Stomach (tissue), 9 donors: ENCODE results near the gene RBM47. TPM values are rescaled to one million over a fixed set of nuclear protein-coding genes. Genes with fewer than 3 reads are reported as not detected.

ENCODE experiments used
- DNase-seq, 2 donors: peaks; one replicate each; pipeline versions ENCODE4 v3.0.0 to v3.0.0-alpha.2; 2013 to 2019
- H3K27ac ChIP-seq, 5 donors: fragments of 200-600 bp in 4 of 5; sonication (generic) in 4 of 5; one replicate each; pipeline ENCODE4 v1.5.1; 2013 to 2019; ENCODE audit warnings: mild to moderate bottlenecking in 1 of 5, moderate library complexity in 1 of 5
- H3K27me3 ChIP-seq, 3 donors: fragments of 200-600 bp; sonication (generic); one replicate each; pipeline ENCODE4 v1.5.1; 2017 to 2019; ENCODE audit warnings: mixed run types in 1 of 3
- H3K36me3 ChIP-seq, 4 donors: fragments of 200-600 bp; sonication (generic); 1 replicate in 3 of 4; 2 replicates in 1 of 4; pipeline ENCODE4 v1.5.1; 2016 to 2019
- H3K4me1 ChIP-seq, 4 donors: fragments of 200-600 bp; sonication (generic); one replicate each; pipeline ENCODE4 v1.5.1; 2016 to 2019
- H3K4me3 ChIP-seq, 4 donors: fragments of 200-600 bp; sonication (generic) in 3 of 4; one replicate each; pipeline ENCODE4 v1.5.1; 2016 to 2019; ENCODE audit warnings: mild to moderate bottlenecking in 1 of 4
- H3K9me3 ChIP-seq, 4 donors: fragments of 200-600 bp; sonication (generic); one replicate each; pipeline ENCODE4 v1.5.1; 2016 to 2019
- EP300 ChIP-seq: sonication (generic); formaldehyde crosslinking; IDR thresholded peaks from one replicate; pipeline ENCODE4 v1.6.1; 2017; ENCODE audit warnings: antibody characterized with exemption
- POLR2A ChIP-seq, 4 donors: fragments of 450-650 bp; IDR thresholded peaks; one replicate each; pipeline ENCODE4 v1.6.1; 2016; ENCODE audit warnings: antibody characterized with exemption in 4 of 4, control low read depth in 2 of 4, mild to moderate bottlenecking in 1 of 4, moderate library complexity in 1 of 4
- POLR2AphosphoS5 ChIP-seq, 3 donors: sonication (generic); formaldehyde crosslinking; IDR thresholded peaks; one replicate each; pipeline ENCODE4 v1.6.1; 2016; ENCODE audit warnings: antibody characterized with exemption in 3 of 3
- WGBS, 5 donors: extraction: QIAGEN DNeasy Blood & Tissue Kit in 3 of 5; methylation state at CpG; one replicate each; pipeline versions ENCODE4 v1.1.5 to v1.1.7; 2013 to 2018; 5-methylcytosine and 5-hydroxymethylcytosine counted together
- intact Hi-C: fragments of 100-400 bp; cut with DNase I; formaldehyde crosslinking; loops from one replicate; pipeline ENCODE4 v1.15.1; 2023; ENCODE audit warnings: low total_unique reads
- polyA plus RNA-seq, 3 donors: library from polyadenylated mRNA; stranded (reverse); fragments of 200-250 nt; gene quantifications; one replicate each; pipeline ENCODE4 v1.2.3, GENCODE V29; 2013
- total RNA-seq, 5 donors: library from RNA; depleted of rRNA; stranded (reverse); fragments of >200 nt; gene quantifications; one replicate each; pipeline versions ENCODE4 v1.1.0 to v1.2.3, GENCODE V29; 2014 to 2016
- TF ChIP-seq, protein P1 (sequence below), 7 experiments: fragments of 450-650 bp in 4 of 7; fragments of 200-600 bp in 3 of 7; sonication (generic) in 3 of 7; IDR thresholded peaks; one replicate each; pipeline ENCODE4 v1.5.1; 2016 to 2019; ENCODE audit warnings: antibody characterized with exemption in 7 of 7, control low read depth in 2 of 7, mild to moderate bottlenecking in 1 of 7
- donor health status: healthy with polysubstance abuse.
- donor health status: Bipolar disorder and iron deficiency.
- donor health status: healthy.

Gene RBM47
- total and polyA plus RNA-seq, 8 donors: 18.5 to 448 (median 160) TPM

DNA sequence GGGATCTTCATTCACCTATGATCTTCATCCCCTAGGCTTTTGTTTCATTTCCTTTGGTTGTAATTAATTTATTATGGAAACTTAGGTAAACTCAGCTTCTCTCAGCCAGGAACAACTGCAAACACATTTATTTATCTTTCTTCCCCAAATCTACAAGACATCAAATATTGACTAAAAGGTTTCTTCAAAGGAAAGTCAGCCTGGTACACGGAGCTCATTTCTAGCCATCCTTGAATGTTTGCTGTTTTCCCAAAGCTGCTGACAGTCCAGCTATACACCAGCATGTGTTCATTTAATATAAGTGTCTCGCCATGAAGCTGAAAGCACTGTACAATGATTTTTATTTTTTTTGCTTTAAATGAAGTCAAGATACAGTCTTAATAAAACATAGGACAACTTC is 16.8 kb downstream of the RBM47 start:
- H3K9me3 ChIP-seq: peaks cover 0 to 6% (median 0%) of the 10 kb centered on the region in 4 donors
- intact Hi-C loops: no loop called here
- DNase-seq: no peak
- H3K27ac ChIP-seq: no peak overlapping the region
- H3K4me3 ChIP-seq: no peak overlapping the region
- H3K27me3 ChIP-seq: no peaks in the 10 kb centered on the region
- WGBS, 5 donors: 48 to 71% (median 57%) methylated on average over 2 of the region's 2 CpGs
- H3K4me1 ChIP-seq: peaks cover 0 to 21% (median 3%) of the 10 kb centered on the region in 4 donors
- TF ChIP-seq POLR2AphosphoS5 (IDR thresholded peaks at IDR 0.05): peak in 1 of 3 donors; percentile 9
- TF ChIP-seq EP300: no peak
- H3K36me3 ChIP-seq: no peaks in the 10 kb centered on the region

GRCh38 chr4:40612283-40612682 is 17.4 kb downstream of the RBM47 start:
- peaks cover 0 to 27% (median 3%) of the 10 kb centered on the region in 4 donors for H3K4me1 ChIP-seq
- no peaks in the 10 kb centered on the region for H3K36me3 ChIP-seq
- no peak overlapping the region for H3K4me3 ChIP-seq
- peaks cover 0 to 6% (median 0%) of the 10 kb centered on the region in 4 donors for H3K9me3 ChIP-seq
- H3K27me3 ChIP-seq: no peaks in the 10 kb centered on the region
- DNase-seq: no peak
- WGBS, 5 donors: 77 to 95% (median 89%) methylated on average over 4 of the region's 4 CpGs
- peak overlapping the region in 1 of 5 donors; percentile 39 for H3K27ac ChIP-seq
- intact Hi-C loops: no loop called here
- TF ChIP-seq EP300 (no peak), POLR2AphosphoS5 (IDR thresholded peaks at IDR 0.05) (no peak), POLR2A (IDR thresholded peaks at IDR 0.05) (no peak)
- TF ChIP-seq, protein P1, sequence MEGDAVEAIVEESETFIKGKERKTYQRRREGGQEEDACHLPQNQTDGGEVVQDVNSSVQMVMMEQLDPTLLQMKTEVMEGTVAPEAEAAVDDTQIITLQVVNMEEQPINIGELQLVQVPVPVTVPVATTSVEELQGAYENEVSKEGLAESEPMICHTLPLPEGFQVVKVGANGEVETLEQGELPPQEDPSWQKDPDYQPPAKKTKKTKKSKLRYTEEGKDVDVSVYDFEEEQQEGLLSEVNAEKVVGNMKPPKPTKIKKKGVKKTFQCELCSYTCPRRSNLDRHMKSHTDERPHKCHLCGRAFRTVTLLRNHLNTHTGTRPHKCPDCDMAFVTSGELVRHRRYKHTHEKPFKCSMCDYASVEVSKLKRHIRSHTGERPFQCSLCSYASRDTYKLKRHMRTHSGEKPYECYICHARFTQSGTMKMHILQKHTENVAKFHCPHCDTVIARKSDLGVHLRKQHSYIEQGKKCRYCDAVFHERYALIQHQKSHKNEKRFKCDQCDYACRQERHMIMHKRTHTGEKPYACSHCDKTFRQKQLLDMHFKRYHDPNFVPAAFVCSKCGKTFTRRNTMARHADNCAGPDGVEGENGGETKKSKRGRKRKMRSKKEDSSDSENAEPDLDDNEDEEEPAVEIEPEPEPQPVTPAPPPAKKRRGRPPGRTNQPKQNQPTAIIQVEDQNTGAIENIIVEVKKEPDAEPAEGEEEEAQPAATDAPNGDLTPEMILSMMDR (IDR thresholded peaks at IDR 0.05): no peak

DNA sequence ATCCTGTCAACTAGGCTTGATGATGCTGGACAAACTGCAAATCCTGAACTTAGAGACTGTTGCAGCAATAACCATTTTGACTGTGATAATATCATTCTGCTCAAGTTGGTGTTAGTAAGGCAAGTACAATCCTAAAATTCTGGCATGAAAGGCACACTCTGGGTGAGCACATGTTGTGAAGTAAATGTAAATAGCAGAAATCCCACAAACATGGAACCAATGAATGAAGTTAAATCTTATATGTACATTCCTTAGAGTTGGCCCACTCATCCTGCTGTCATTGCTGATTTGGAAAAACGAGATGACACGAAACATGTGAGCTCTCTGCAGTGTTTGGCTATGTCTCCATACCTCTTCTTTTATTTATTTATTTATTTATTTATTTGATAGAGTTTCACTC is 21.0 kb downstream of the RBM47 start:
- peaks cover 0 to 4% (median 0%) of the 10 kb centered on the region in 4 donors for H3K9me3 ChIP-seq
- intact Hi-C loops: no loop called here
- peaks cover 0 to 27% (median 3%) of the 10 kb centered on the region in 4 donors for H3K4me1 ChIP-seq
- H3K36me3 ChIP-seq: no peaks in the 10 kb centered on the region
- no peak overlapping the region for H3K4me3 ChIP-seq
- TF ChIP-seq EP300: no peak
- TF ChIP-seq, protein P1 (IDR thresholded peaks at IDR 0.05): no peak
- no peak for TF ChIP-seq POLR2AphosphoS5 (IDR thresholded peaks at IDR 0.05)
- TF ChIP-seq POLR2A (IDR thresholded peaks at IDR 0.05): no peak
- no peak for DNase-seq
- no peaks in the 10 kb centered on the region for H3K27me3 ChIP-seq
- H3K27ac ChIP-seq: no peak overlapping the region
- WGBS, 5 donors: 71 to 83% (median 79%) methylated on average over 2 of the region's 2 CpGs

- Histone ChIP-seq H3K36me3 (no peaks in the 10 kb centered on the region), H3K9me3 (no peaks in the 10 kb centered on the region), H3K27ac (no peak overlapping the region), H3K27me3 (no peaks in the 10 kb centered on the region), H3K4me3 (no peak overlapping the region), H3K4me1 (peaks cover 0 to 34% (median under 1%) of the 10 kb centered on the region in 4 donors)
- intact Hi-C loops: no loop called here
- 85 to 99% (median 90%) methylated on average over 3 of the region's 3 CpGs for WGBS, 5 donors
- DNase-seq: no peak
- TF ChIP-seq, protein P1 (IDR thresholded peaks at IDR 0.05): no peak
- TF ChIP-seq POLR2AphosphoS5 (IDR thresholded peaks at IDR 0.05): no peak
- no peak for TF ChIP-seq POLR2A (IDR thresholded peaks at IDR 0.05)
- TF ChIP-seq EP300: no peak
Observed at GRCh38 chr4:40607221-40607620, 22.4 kb downstream of the RBM47 start.

GRCh38 chr4:40606239-40606767 is 23.4 kb downstream of the RBM47 start:
- no peak overlapping the region for H3K27ac ChIP-seq
- intact Hi-C loops: no loop called here
- 69 to 84% (median 78%) methylated on average over 6 of the region's 6 CpGs for WGBS, 5 donors
- no peak for TF ChIP-seq POLR2AphosphoS5 (IDR thresholded peaks at IDR 0.05)
- TF ChIP-seq, protein P1 (IDR thresholded peaks at IDR 0.05): no peak
- no peak for TF ChIP-seq EP300
- no peak for TF ChIP-seq POLR2A (IDR thresholded peaks at IDR 0.05)
- DNase-seq: no peak
- H3K9me3 ChIP-seq: no peaks in the 10 kb centered on the region
- no peaks in the 10 kb centered on the region for H3K36me3 ChIP-seq
- no peak overlapping the region for H3K4me3 ChIP-seq
- peaks cover 0 to 43% (median 0%) of the 10 kb centered on the region in 4 donors for H3K4me1 ChIP-seq
- H3K27me3 ChIP-seq: no peaks in the 10 kb centered on the region
